Gastroesophageal sphincter (tissue), 4 donors: ENCODE data around the gene PIWIL4. TPM values are rescaled to one million over a fixed set of nuclear protein-coding genes. Genes with fewer than 3 reads are reported as not detected.

ENCODE experiments used
- ATAC-seq: fragments of 150-250 bp; one replicate; pipeline ENCODE4 v1.9.1; 2016; ENCODE audit warnings: mild to moderate bottlenecking, moderate library complexity
- H3K27ac ChIP-seq, 4 donors: fragments of 200-600 bp; sonication (generic) in 3 of 4; 1 replicate in 3 of 4; 2 replicates in 1 of 4; pipeline ENCODE4 v1.5.1; 2016 to 2019
- H3K27me3 ChIP-seq: fragments of 200-600 bp; sonication (generic); one replicate; pipeline ENCODE4 v1.5.1; 2019
- H3K36me3 ChIP-seq, 2 donors: fragments of 200-600 bp; sonication (generic); one replicate each; pipeline ENCODE4 v1.5.1; 2019; ENCODE audit warnings: control low read depth in 1 of 2
- H3K4me1 ChIP-seq, 3 donors: fragments of 200-600 bp; sonication (generic); 1 replicate in 2 of 3; 2 replicates in 1 of 3; pipeline ENCODE4 v1.5.1; 2016 to 2019; ENCODE audit warnings: control low read depth in 2 of 3
- H3K4me3 ChIP-seq, 2 donors: fragments of 200-600 bp; sonication (generic); one replicate each; pipeline ENCODE4 v1.5.1; 2019; ENCODE audit warnings: mild to moderate bottlenecking in 1 of 2, moderate library complexity in 1 of 2
- H3K9me3 ChIP-seq, 3 donors: fragments of 200-600 bp; sonication (generic); one replicate each; pipeline ENCODE4 v1.5.1; 2017 to 2019; ENCODE audit warnings: control low read depth in 2 of 3
- EP300 ChIP-seq: sonication (generic); formaldehyde crosslinking; IDR thresholded peaks from one replicate; pipeline ENCODE4 v1.6.1; 2017; ENCODE audit warnings: antibody characterized with exemption, mild to moderate bottlenecking
- POLR2A ChIP-seq, 2 donors: fragments of 450-650 bp; IDR thresholded peaks; one replicate each; pipeline ENCODE4 v1.6.1; 2017; ENCODE audit warnings: antibody characterized with exemption in 2 of 2, mild to moderate bottlenecking in 2 of 2, moderate library complexity in 1 of 2
- POLR2AphosphoS5 ChIP-seq: sonication (generic); formaldehyde crosslinking; IDR thresholded peaks from one replicate; pipeline ENCODE4 v1.6.1; 2017; ENCODE audit warnings: antibody characterized with exemption
- WGBS, 2 donors: methylation state at CpG; one replicate each; pipeline ENCODE4 v1.1.5; 2018; ENCODE audit warnings: low coverage in 1 of 2; 5-methylcytosine and 5-hydroxymethylcytosine counted together
- total RNA-seq, 4 donors: library from RNA; depleted of rRNA; stranded (reverse); fragments of >200 nt; gene quantifications; one replicate each; pipeline ENCODE4 v1.1.0, GENCODE V29; 2016
- TF ChIP-seq, protein P1 (sequence below), 4 experiments: fragments of 200-600 bp in 2 of 4; fragments of 450-650 bp in 2 of 4; sonication (generic) in 1 of 4; IDR thresholded peaks; one replicate each; pipeline ENCODE4 v1.5.1; 2017 to 2019; ENCODE audit warnings: antibody characterized with exemption in 4 of 4, mild to moderate bottlenecking in 2 of 4, moderate library complexity in 2 of 4

The PIWIL4 gene
- total RNA-seq, 4 donors from 2014 or later = 2.0 to 8.5 (median 6.0) TPM

GRCh38 chr11:94586978-94587377 lies 19.8 kb downstream of the PIWIL4 start:
- Histone ChIP-seq H3K27ac (no peak overlapping the region), H3K36me3 (peaks cover 0 to 36% of the 10 kb centered on the region in 2 donors), H3K9me3 (no peaks in the 10 kb centered on the region), H3K27me3 (no peaks in the 10 kb centered on the region), H3K4me1 (no peaks in the 10 kb centered on the region), H3K4me3 (no peak overlapping the region)
- no peak for ATAC-seq
- TF ChIP-seq POLR2AphosphoS5 = no peak
- no peak for TF ChIP-seq POLR2A (IDR thresholded peaks at IDR 0.05)
- TF ChIP-seq, protein P1, sequence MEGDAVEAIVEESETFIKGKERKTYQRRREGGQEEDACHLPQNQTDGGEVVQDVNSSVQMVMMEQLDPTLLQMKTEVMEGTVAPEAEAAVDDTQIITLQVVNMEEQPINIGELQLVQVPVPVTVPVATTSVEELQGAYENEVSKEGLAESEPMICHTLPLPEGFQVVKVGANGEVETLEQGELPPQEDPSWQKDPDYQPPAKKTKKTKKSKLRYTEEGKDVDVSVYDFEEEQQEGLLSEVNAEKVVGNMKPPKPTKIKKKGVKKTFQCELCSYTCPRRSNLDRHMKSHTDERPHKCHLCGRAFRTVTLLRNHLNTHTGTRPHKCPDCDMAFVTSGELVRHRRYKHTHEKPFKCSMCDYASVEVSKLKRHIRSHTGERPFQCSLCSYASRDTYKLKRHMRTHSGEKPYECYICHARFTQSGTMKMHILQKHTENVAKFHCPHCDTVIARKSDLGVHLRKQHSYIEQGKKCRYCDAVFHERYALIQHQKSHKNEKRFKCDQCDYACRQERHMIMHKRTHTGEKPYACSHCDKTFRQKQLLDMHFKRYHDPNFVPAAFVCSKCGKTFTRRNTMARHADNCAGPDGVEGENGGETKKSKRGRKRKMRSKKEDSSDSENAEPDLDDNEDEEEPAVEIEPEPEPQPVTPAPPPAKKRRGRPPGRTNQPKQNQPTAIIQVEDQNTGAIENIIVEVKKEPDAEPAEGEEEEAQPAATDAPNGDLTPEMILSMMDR (IDR thresholded peaks at IDR 0.05) = no peak
- TF ChIP-seq EP300 = no peak
- WGBS, 2 donors = 44 to 75% methylated on average over 4 to 5 of the region's 5 CpGs

DNA sequence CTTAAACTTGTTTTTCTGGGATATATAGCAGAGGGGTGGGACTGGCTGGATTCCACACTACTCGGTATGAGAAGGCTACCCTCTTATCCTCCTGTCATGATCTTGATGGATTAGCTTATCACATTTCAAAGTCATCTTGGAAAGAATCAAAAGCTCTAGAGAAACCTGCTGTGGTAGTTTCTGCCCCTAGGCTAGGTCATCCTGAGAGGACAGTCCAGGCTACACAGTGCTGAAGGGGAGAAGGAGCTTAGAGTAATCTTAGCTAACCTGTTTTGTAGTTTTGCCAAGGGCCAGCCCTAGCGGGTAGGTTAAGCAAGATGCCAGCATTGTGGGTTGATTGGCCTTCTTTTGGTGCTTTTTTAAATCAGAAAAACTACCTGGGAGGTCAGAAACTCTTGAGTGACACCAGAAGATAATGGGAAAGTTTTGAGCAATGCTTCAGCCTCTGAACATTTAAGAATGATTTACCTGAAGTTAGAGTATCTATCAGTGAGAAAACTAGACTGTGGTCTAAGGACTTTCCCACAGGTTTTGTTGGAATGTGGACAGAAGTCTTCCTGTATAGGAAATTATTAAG lies 21.3 kb downstream of the PIWIL4 start:
- ATAC-seq = no peak
- Histone ChIP-seq H3K27me3 (no peaks in the 10 kb centered on the region), H3K4me3 (no peak overlapping the region), H3K4me1 (no peaks in the 10 kb centered on the region), H3K36me3 (peaks cover 0 to 43% of the 10 kb centered on the region in 2 donors), H3K9me3 (no peaks in the 10 kb centered on the region), H3K27ac (no peak overlapping the region)
- TF ChIP-seq EP300 (no peak), POLR2AphosphoS5 (no peak), POLR2A (IDR thresholded peaks at IDR 0.05) (no peak)
- TF ChIP-seq, protein P1 (IDR thresholded peaks at IDR 0.05) = no peak
- 65 to 100% methylated on average over 1 to 2 of the region's 2 CpGs for WGBS, 2 donors

GRCh38 chr11:94590352-94591041 lies 23.3 kb downstream of the PIWIL4 start:
- peaks cover 0 to 61% of the 10 kb centered on the region in 2 donors for H3K36me3 ChIP-seq
- ATAC-seq = no peak
- TF ChIP-seq POLR2AphosphoS5 (no peak), POLR2A (IDR thresholded peaks at IDR 0.05) (no peak), EP300 (no peak)
- TF ChIP-seq, protein P1 (IDR thresholded peaks at IDR 0.05) = no peak
- 59 to 64% methylated on average over 6 of the region's 6 CpGs for WGBS, 2 donors
- no peaks in the 10 kb centered on the region for H3K4me1 ChIP-seq
- no peaks in the 10 kb centered on the region for H3K9me3 ChIP-seq
- no peak overlapping the region for H3K27ac ChIP-seq
- H3K4me3 ChIP-seq = no peak overlapping the region
- H3K27me3 ChIP-seq = no peaks in the 10 kb centered on the region

- peaks cover 0 to 77% of the 10 kb centered on the region in 2 donors for H3K36me3 ChIP-seq
- no peak overlapping the region for H3K4me3 ChIP-seq
- no peaks in the 10 kb centered on the region for H3K27me3 ChIP-seq
- no peaks in the 10 kb centered on the region for H3K9me3 ChIP-seq
- no peak for TF ChIP-seq POLR2AphosphoS5
- TF ChIP-seq EP300 = no peak
- no peak for TF ChIP-seq POLR2A (IDR thresholded peaks at IDR 0.05)
- TF ChIP-seq, protein P1 (IDR thresholded peaks at IDR 0.05) = no peak
- H3K4me1 ChIP-seq = no peaks in the 10 kb centered on the region
- no peak overlapping the region for H3K27ac ChIP-seq
- no peak for ATAC-seq
- 65 to 70% methylated on average over 2 of the region's 2 CpGs for WGBS, 2 donors
Observed at GRCh38 chr11:94593030-94593429, 25.9 kb downstream of the PIWIL4 start.

DNA sequence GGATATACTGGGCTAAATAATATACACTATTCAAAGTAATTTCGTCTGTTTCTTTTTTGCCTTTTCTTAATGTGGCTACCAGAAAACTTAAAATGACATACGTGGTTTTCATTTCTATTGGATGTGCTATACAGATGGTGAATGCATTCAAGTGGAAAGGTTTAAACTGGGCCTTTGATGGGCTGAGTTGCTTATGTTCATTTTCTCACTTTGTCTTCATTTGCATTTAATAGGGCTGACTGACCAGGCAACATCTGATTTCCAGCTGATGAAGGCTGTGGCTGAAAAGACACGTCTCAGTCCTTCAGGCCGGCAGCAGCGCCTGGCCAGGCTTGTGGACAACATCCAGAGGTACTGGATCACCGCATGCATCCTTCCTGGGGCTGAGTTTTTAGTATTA lies 27.9 kb downstream of the PIWIL4 start:
- no peak overlapping the region for H3K4me3 ChIP-seq
- H3K9me3 ChIP-seq = no peaks in the 10 kb centered on the region
- no peaks in the 10 kb centered on the region for H3K27me3 ChIP-seq
- no peak for ATAC-seq
- no peak overlapping the region for H3K27ac ChIP-seq
- WGBS, 2 donors = 90 to 93% methylated on average over 2 to 6 of the region's 6 CpGs
- no peak for TF ChIP-seq EP300
- no peak for TF ChIP-seq POLR2A (IDR thresholded peaks at IDR 0.05)
- TF ChIP-seq, protein P1 (IDR thresholded peaks at IDR 0.05) = no peak
- no peak for TF ChIP-seq POLR2AphosphoS5
- H3K36me3 ChIP-seq = peaks cover 0 to 81% of the 10 kb centered on the region in 2 donors
- H3K4me1 ChIP-seq = no peaks in the 10 kb centered on the region
